Bronchial epithelial cell (primary cell): ENCODE measurements around the gene KRT6A. TPM values are rescaled to one million over a fixed set of nuclear protein-coding genes. Genes with fewer than 3 reads are reported as not detected.
"Not testable (repeated sequence)": the region's sequence is repeated elsewhere in the genome, so short reads cannot be mapped to it uniquely, and the experiment has no call there.

ENCODE experiments used
- DNase-seq: peaks from one replicate; pipeline ENCODE4 v3.0.0-alpha.2; 2010; ENCODE audit warnings: low read depth
- FAIRE-seq: peaks from 2 replicates; lab custom pipeline; 2011; peaks lifted over from hg19 to GRCh38; lab: Jason Lieb, UNC
- H3K27me3 ChIP-seq: 2 replicates; pipeline ENCODE4 v1.5.1; 2011; ENCODE audit warnings: low read length; ENCODE audit not compliant: control insufficient read depth, insufficient read depth
- H3K36me3 ChIP-seq: 2 replicates; pipeline ENCODE4 v1.5.1; 2011; ENCODE audit warnings: low read length; ENCODE audit not compliant: control insufficient read depth, insufficient read depth
- H3K4me3 ChIP-seq: 2 replicates; pipeline ENCODE4 v1.5.1; 2011; ENCODE audit warnings: mild to moderate bottlenecking, low read depth, low read length, control low read depth
- CTCF ChIP-seq: IDR thresholded peaks from 2 replicates; pipeline ENCODE4 v1.5.1; 2011; ENCODE audit warnings: mild to moderate bottlenecking, moderate library complexity, low read length, control low read depth, inconsistent platforms; ENCODE audit not compliant: insufficient read depth, severe bottlenecking
- total RNA-seq: library from RNA; depleted of rRNA; stranded (reverse); fragments of >200 nt; gene quantifications from 2 replicates; pipeline ENCODE4 v1.2.1, GENCODE V29; 2014

KRT6A gene
- total RNA-seq, 1 donor from 2014 or later: 13,929 TPM

GRCh38 chr12:52502877-52503276, 9.8 kb upstream of the KRT6A start:
- H3K36me3 ChIP-seq: no peaks in the 10 kb centered on the region
- no peak for FAIRE-seq
- H3K4me3 ChIP-seq: no peak overlapping the region
- no peak for DNase-seq
- H3K27me3 ChIP-seq: no peaks in the 10 kb centered on the region
- no peak for TF ChIP-seq CTCF

- Histone ChIP-seq H3K36me3 (no peaks in the 10 kb centered on the region), H3K27me3 (no peaks in the 10 kb centered on the region), H3K4me3 (no peak overlapping the region)
- FAIRE-seq: no peak
- TF ChIP-seq CTCF: no peak
- DNase-seq: peak; percentile 58
These were observed 8.4 kb upstream of the KRT6A start for GRCh38 chr12:52501490-52501889.

GRCh38 chr12:52500574-52500973, 7.5 kb upstream of the KRT6A start:
- not testable (repeated sequence) for H3K27me3 ChIP-seq, H3K4me3 ChIP-seq, FAIRE-seq, H3K36me3 ChIP-seq, DNase-seq

- no peak overlapping the region for H3K4me3 ChIP-seq
- DNase-seq (no peak), FAIRE-seq (peak; percentile 40)
- no peaks in the 10 kb centered on the region for H3K27me3 ChIP-seq
- TF ChIP-seq CTCF: no peak
- no peaks in the 10 kb centered on the region for H3K36me3 ChIP-seq
These were observed 6.9 kb upstream of the KRT6A start for GRCh38 chr12:52499806-52500560.

- no peak for TF ChIP-seq CTCF
- Histone ChIP-seq H3K27me3 (no peaks in the 10 kb centered on the region), H3K36me3 (no peaks in the 10 kb centered on the region), H3K4me3 (no peak overlapping the region)
- DNase-seq (no peak), FAIRE-seq (no peak)
These were observed 5.9 kb upstream of the KRT6A start for GRCh38 chr12:52498946-52499345.

- DNase-seq (no peak), FAIRE-seq (no peak)
- no peak for TF ChIP-seq CTCF
- H3K36me3 ChIP-seq: no peaks in the 10 kb centered on the region
- no peaks in the 10 kb centered on the region for H3K27me3 ChIP-seq
- H3K4me3 ChIP-seq: no peak overlapping the region
These were observed 4.9 kb upstream of the KRT6A start for GRCh38 chr12:52497975-52498374.
